HepG2 (cell line): ENCODE measurements around the gene RAB1B. TPM values are rescaled to one million over a fixed set of nuclear protein-coding genes. Genes with fewer than 3 reads are reported as not detected.

Source experiments
- ATM ChIP-seq: fragments of 450-650 bp; IDR thresholded peaks from 2 replicates; pipeline ENCODE4 v1.7.1; 2017; ENCODE audit warnings: mild to moderate bottlenecking, borderline replicate concordance
- CBX2 ChIP-seq, 2 experiments: fragments of 200-600 bp in 1 of 2; sonication (generic); formaldehyde crosslinking in 1 of 2; IDR thresholded peaks; 2 replicates each; pipeline versions ENCODE4 v1.7.0 to v1.8.1; 2018 to 2022; ENCODE audit warnings: low read depth in 2 of 2, low read length in 1 of 2, mild to moderate bottlenecking in 1 of 2, missing genetic modification reagents in 1 of 2
- GFI1 ChIP-seq: sonication (generic); formaldehyde crosslinking; IDR thresholded peaks from 2 replicates; pipeline ENCODE4 v1.5.0; 2020; ENCODE audit warnings: missing genetic modification reagents, mild to moderate bottlenecking, borderline replicate concordance
- GLMP ChIP-seq: sonication (generic); formaldehyde crosslinking; IDR thresholded peaks from 2 replicates; pipeline ENCODE4 v1.9.0; 2021; ENCODE audit warnings: missing genetic modification reagents, mild to moderate bottlenecking, borderline replicate concordance
- MAFK ChIP-seq, 2 experiments: IDR thresholded peaks in 1 of 2; conservative IDR thresholded peaks in 1 of 2; 2 replicates each; pipeline ENCODE4 v1.6.1; 2011; ENCODE audit warnings: improper control_type of control experiment in 2 of 2, low read length in 2 of 2
- NAIF1 ChIP-seq: sonication (generic); formaldehyde crosslinking; IDR thresholded peaks from 2 replicates; pipeline ENCODE4 v1.5.0; 2020; ENCODE audit warnings: mild to moderate bottlenecking, missing genetic modification reagents, borderline replicate concordance
- NR2F6 ChIP-seq, 2 experiments: IDR thresholded peaks; 2 replicates each; pipeline ENCODE4 v1.6.1; 2016; ENCODE audit warnings: antibody characterized with exemption in 1 of 2, mild to moderate bottlenecking in 1 of 2
- POLR2G ChIP-seq: fragments of 200-400 bp; formaldehyde crosslinking; IDR thresholded peaks from 2 replicates; pipeline ENCODE4 v1.6.1; 2018; ENCODE audit warnings: mild to moderate bottlenecking, low read depth, low read length, moderate library complexity
- ZFP1 ChIP-seq: IDR thresholded peaks from 2 replicates; pipeline ENCODE4 v1.6.1; 2016
- ZFP36L1 ChIP-seq: sonication (generic); formaldehyde crosslinking; IDR thresholded peaks from 2 replicates; pipeline ENCODE4 v1.8.0; 2022; ENCODE audit warnings: mild to moderate bottlenecking, missing genetic modification reagents, moderate library complexity
- ZNF276 ChIP-seq: sonication (generic); formaldehyde crosslinking; IDR thresholded peaks from 2 replicates; pipeline ENCODE4 v1.4.0; 2020; ENCODE audit warnings: mild to moderate bottlenecking, low read depth, missing genetic modification reagents
- ZNF484 ChIP-seq: sonication (generic); formaldehyde crosslinking; IDR thresholded peaks from 2 replicates; pipeline ENCODE4 v1.5.1; 2020; ENCODE audit warnings: mild to moderate bottlenecking, low read depth, missing genetic modification reagents, borderline replicate concordance
- ZNF761 ChIP-seq: sonication (generic); formaldehyde crosslinking; conservative IDR thresholded peaks from 2 replicates; pipeline ENCODE4 v1.4.0; 2020; ENCODE audit warnings: mild to moderate bottlenecking, missing genetic modification reagents
- ZNF776 ChIP-seq: sonication (generic); formaldehyde crosslinking; IDR thresholded peaks from 2 replicates; pipeline ENCODE4 v1.4.0; 2020; ENCODE audit warnings: mild to moderate bottlenecking, missing genetic modification reagents
- polyA plus RNA-seq, 8 experiments: library from polyadenylated mRNA; depleted of rRNA in 3 of 8; stranded (reverse) in 7 of 8; unstranded in 1 of 8; fragments of >200 nt; fragmentation: Illumina TruSeq in 4 of 8; extraction: Trizol in 4 of 8; gene quantifications; 2 replicates each; pipeline versions ENCODE4 v1.2.1 to v1.2.3, GENCODE V29; 2011 to 2016; ENCODE audit warnings: low read depth in 4 of 8, missing spikeins in 1 of 8, mixed read lengths in 1 of 8; ENCODE audit not compliant: insufficient read depth in 1 of 8
- total RNA-seq, 5 experiments: library from RNA; depleted of rRNA; stranded (reverse); fragments of >200 nt; fragmentation: Illumina TruSeq; extraction: Trizol; gene quantifications; 2 replicates each; pipeline ENCODE4 v1.2.3, GENCODE V29; 2016; ENCODE audit warnings: low read depth in 1 of 5
- TF ChIP-seq, protein P1 (sequence below): IDR thresholded peaks from 2 replicates; pipeline ENCODE4 v1.6.1; 2018; ENCODE audit warnings: missing genetic modification reagents, mild to moderate bottlenecking, missing compliant biosample characterization
- TF ChIP-seq, protein P2 (sequence below): sonication (generic); formaldehyde crosslinking; IDR thresholded peaks from 2 replicates; pipeline ENCODE4 v1.4.0; 2020; ENCODE audit warnings: missing genetic modification reagents, borderline replicate concordance
- TF ChIP-seq, protein P3 (sequence below): IDR thresholded peaks from 2 replicates; pipeline ENCODE4 v1.6.1; 2016; ENCODE audit warnings: missing genetic modification reagents, missing compliant biosample characterization

RAB1B gene
- total and polyA plus RNA-seq, 2 of the 13 experiments (the other 11 are each of a cell fraction or from before 2014, with no cell fraction given), result 77.9 to 87.9 TPM

- TF ChIP-seq POLR2G (peak; percentile 73), GFI1 (CRISPR knock-in tag) (no peak; the same call in 1 of the 2 replicates), ZNF276 (CRISPR knock-in tag) (no peak), NR2F6 (IDR thresholded peaks at IDR 0.05) (no peak), NR2F6 (CRISPR knock-in tag; IDR thresholded peaks at IDR 0.05) (no peak), ZNF761 (CRISPR knock-in tag) (no peak), NAIF1 (CRISPR knock-in tag) (no peak), GLMP (CRISPR knock-in tag) (no peak), ZNF776 (CRISPR knock-in tag) (0 out of 2 replicates have a peak, but pooled peaks have one; percentile 32), ZNF484 (no peak), CBX2 (IDR thresholded peaks at IDR 0.05; ENCODE audit: low read depth, low read length) (no peak), CBX2 (CRISPR knock-in tag; IDR thresholded peaks at IDR 0.05; ENCODE audit: low read depth) (no peak), ATM (no peak), ZFP1 (CRISPR knock-in tag) (no peak), MAFK (conservative IDR thresholded peaks at IDR 0.05 in 1 of 2, IDR thresholded peaks at IDR 0.05 in 1 of 2; ENCODE audit: low read length in 2 of 2) (no peak), ZFP36L1 (CRISPR knock-in tag) (peak; percentile 35; the same call in 1 of the 2 replicates)
- TF ChIP-seq, protein P1, sequence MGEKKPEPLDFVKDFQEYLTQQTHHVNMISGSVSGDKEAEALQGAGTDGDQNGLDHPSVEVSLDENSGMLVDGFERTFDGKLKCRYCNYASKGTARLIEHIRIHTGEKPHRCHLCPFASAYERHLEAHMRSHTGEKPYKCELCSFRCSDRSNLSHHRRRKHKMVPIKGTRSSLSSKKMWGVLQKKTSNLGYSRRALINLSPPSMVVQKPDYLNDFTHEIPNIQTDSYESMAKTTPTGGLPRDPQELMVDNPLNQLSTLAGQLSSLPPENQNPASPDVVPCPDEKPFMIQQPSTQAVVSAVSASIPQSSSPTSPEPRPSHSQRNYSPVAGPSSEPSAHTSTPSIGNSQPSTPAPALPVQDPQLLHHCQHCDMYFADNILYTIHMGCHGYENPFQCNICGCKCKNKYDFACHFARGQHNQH, result no peak
- TF ChIP-seq, protein P2, sequence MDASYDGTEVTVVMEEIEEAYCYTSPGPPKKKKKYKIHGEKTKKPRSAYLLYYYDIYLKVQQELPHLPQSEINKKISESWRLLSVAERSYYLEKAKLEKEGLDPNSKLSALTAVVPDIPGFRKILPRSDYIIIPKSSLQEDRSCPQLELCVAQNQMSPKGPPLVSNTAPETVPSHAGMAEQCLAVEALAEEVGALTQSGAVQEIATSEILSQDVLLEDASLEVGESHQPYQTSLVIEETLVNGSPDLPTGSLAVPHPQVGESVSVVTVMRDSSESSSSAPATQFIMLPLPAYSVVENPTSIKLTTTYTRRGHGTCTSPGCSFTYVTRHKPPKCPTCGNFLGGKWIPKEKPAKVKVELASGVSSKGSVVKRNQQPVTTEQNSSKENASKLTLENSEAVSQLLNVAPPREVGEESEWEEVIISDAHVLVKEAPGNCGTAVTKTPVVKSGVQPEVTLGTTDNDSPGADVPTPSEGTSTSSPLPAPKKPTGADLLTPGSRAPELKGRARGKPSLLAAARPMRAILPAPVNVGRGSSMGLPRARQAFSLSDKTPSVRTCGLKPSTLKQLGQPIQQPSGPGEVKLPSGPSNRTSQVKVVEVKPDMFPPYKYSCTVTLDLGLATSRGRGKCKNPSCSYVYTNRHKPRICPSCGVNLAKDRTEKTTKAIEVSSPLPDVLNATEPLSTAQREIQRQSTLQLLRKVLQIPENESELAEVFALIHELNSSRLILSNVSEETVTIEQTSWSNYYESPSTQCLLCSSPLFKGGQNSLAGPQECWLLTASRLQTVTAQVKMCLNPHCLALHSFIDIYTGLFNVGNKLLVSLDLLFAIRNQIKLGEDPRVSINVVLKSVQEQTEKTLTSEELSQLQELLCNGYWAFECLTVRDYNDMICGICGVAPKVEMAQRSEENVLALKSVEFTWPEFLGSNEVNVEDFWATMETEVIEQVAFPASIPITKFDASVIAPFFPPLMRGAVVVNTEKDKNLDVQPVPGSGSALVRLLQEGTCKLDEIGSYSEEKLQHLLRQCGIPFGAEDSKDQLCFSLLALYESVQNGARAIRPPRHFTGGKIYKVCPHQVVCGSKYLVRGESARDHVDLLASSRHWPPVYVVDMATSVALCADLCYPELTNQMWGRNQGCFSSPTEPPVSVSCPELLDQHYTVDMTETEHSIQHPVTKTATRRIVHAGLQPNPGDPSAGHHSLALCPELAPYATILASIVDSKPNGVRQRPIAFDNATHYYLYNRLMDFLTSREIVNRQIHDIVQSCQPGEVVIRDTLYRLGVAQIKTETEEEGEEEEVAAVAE (CRISPR knock-in tag), result no peak
- TF ChIP-seq, protein P3, sequence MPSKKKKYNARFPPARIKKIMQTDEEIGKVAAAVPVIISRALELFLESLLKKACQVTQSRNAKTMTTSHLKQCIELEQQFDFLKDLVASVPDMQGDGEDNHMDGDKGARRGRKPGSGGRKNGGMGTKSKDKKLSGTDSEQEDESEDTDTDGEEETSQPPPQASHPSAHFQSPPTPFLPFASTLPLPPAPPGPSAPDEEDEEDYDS (CRISPR knock-in tag), result no peak
These were observed 45.1 kb downstream of the RAB1B start (continued) for GRCh38 chr11:66313321-66314185.
